Measurements from ENCODE around the gene CTBP2.

- TF ChIP-seq CTCF (optimal IDR thresholded peaks at IDR 0.05 in 1 of 3, IDR thresholded peaks at IDR 0.05 in 1 of 3, conservative IDR thresholded peaks at IDR 0.05 in 1 of 3; ENCODE audit: extremely low read depth in 1 of 3, insufficient read depth in 2 of 3, low read length in 3 of 3) (no peak), EZH2 (IDR thresholded peaks at IDR 0.05; ENCODE audit: low read length) (no peak)
Measured at GRCh38 chr10:125035588-125036295, 124.6 kb downstream of the CTBP2 start.

All from keratinocyte (primary cell).